ENCODE measurements around the gene GABRD.
A peak's percentile ranks its signal among the peaks of the same experiment; 100 is the strongest.

GABRD gene

GRCh38 chr1:2043886-2044285 lies 24.7 kb downstream of the GABRD start:
- no peak overlapping the region for H3K4me3 ChIP-seq (ENCODE audit: low read depth, low read length)
- TF ChIP-seq MYC (IDR thresholded peaks at IDR 0.05; ENCODE audit: low read depth, low read length) (no peak), POLR2A (IDR thresholded peaks at IDR 0.05; ENCODE audit: extremely low read depth, insufficient read length) (no peak)
- TF ChIP-seq, protein P1, sequence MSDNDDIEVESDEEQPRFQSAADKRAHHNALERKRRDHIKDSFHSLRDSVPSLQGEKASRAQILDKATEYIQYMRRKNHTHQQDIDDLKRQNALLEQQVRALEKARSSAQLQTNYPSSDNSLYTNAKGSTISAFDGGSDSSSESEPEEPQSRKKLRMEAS (IDR thresholded peaks at IDR 0.05; ENCODE audit: low read depth, low read length) = no peak
- TF ChIP-seq, protein P2, sequence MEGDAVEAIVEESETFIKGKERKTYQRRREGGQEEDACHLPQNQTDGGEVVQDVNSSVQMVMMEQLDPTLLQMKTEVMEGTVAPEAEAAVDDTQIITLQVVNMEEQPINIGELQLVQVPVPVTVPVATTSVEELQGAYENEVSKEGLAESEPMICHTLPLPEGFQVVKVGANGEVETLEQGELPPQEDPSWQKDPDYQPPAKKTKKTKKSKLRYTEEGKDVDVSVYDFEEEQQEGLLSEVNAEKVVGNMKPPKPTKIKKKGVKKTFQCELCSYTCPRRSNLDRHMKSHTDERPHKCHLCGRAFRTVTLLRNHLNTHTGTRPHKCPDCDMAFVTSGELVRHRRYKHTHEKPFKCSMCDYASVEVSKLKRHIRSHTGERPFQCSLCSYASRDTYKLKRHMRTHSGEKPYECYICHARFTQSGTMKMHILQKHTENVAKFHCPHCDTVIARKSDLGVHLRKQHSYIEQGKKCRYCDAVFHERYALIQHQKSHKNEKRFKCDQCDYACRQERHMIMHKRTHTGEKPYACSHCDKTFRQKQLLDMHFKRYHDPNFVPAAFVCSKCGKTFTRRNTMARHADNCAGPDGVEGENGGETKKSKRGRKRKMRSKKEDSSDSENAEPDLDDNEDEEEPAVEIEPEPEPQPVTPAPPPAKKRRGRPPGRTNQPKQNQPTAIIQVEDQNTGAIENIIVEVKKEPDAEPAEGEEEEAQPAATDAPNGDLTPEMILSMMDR (IDR thresholded peaks at IDR 0.05; ENCODE audit: low read depth, low read length) = no peak
- no peak for DNase-seq (ENCODE audit: low read depth)

GRCh38 chr1:2044510-2045319 lies 25.6 kb downstream of the GABRD start:
- peak; percentile 75 for DNase-seq (ENCODE audit: low read depth)
- TF ChIP-seq, protein P2 (IDR thresholded peaks at IDR 0.05; ENCODE audit: low read depth, low read length) = peak; percentile 41
- TF ChIP-seq MYC (IDR thresholded peaks at IDR 0.05; ENCODE audit: low read depth, low read length) = peak; percentile 90
- TF ChIP-seq, protein P1 (IDR thresholded peaks at IDR 0.05; ENCODE audit: low read depth, low read length) = peak; percentile 79
- TF ChIP-seq POLR2A (IDR thresholded peaks at IDR 0.05; ENCODE audit: extremely low read depth, insufficient read length) = no peak
- H3K4me3 ChIP-seq (ENCODE audit: low read depth, low read length) = no peak overlapping the region

GRCh38 chr1:2045468-2046173 lies 26.5 kb downstream of the GABRD start:
- H3K4me3 ChIP-seq (ENCODE audit: low read depth, low read length) = no peak overlapping the region
- TF ChIP-seq, protein P2 (IDR thresholded peaks at IDR 0.05; ENCODE audit: low read depth, low read length) = no peak
- TF ChIP-seq POLR2A (IDR thresholded peaks at IDR 0.05; ENCODE audit: extremely low read depth, insufficient read length) (no peak), MYC (IDR thresholded peaks at IDR 0.05; ENCODE audit: low read depth, low read length) (no peak)
- TF ChIP-seq, protein P1 (IDR thresholded peaks at IDR 0.05; ENCODE audit: low read depth, low read length) = no peak
- no peak for DNase-seq (ENCODE audit: low read depth)

- TF ChIP-seq, protein P1 (IDR thresholded peaks at IDR 0.05; ENCODE audit: low read depth, low read length) = no peak
- TF ChIP-seq, protein P2 (IDR thresholded peaks at IDR 0.05; ENCODE audit: low read depth, low read length) = peak; percentile 82
- DNase-seq (ENCODE audit: low read depth) = peak; percentile 57
Measured at GRCh38 chr1:2046174-2046917, 27.2 kb downstream of the GABRD start.

GRCh38 chr1:2046953-2047748 lies 28.0 kb downstream of the GABRD start:
- no peak overlapping the region for H3K4me3 ChIP-seq (ENCODE audit: low read depth, low read length)
- TF ChIP-seq MYC (IDR thresholded peaks at IDR 0.05; ENCODE audit: low read depth, low read length) = no peak
- TF ChIP-seq, protein P1 (IDR thresholded peaks at IDR 0.05; ENCODE audit: low read depth, low read length) = no peak
- TF ChIP-seq, protein P2 (IDR thresholded peaks at IDR 0.05; ENCODE audit: low read depth, low read length) = no peak
- no peak for TF ChIP-seq POLR2A (IDR thresholded peaks at IDR 0.05; ENCODE audit: extremely low read depth, insufficient read length)
- DNase-seq (ENCODE audit: low read depth) = no peak

More at GRCh38 chr1:2046174-2046917, 27.2 kb downstream of the GABRD start:
- H3K4me3 ChIP-seq (ENCODE audit: low read depth, low read length) = no peak overlapping the region
